ENCODE measurements around the gene GRIA1. TPM values are rescaled to one million over a fixed set of nuclear protein-coding genes. Genes with fewer than 3 reads are reported as not detected.
A peak's percentile ranks its signal among the peaks of the same experiment; 100 is the strongest.

The GRIA1 gene
- total RNA-seq, 1 donor: 1.1 TPM

DNA sequence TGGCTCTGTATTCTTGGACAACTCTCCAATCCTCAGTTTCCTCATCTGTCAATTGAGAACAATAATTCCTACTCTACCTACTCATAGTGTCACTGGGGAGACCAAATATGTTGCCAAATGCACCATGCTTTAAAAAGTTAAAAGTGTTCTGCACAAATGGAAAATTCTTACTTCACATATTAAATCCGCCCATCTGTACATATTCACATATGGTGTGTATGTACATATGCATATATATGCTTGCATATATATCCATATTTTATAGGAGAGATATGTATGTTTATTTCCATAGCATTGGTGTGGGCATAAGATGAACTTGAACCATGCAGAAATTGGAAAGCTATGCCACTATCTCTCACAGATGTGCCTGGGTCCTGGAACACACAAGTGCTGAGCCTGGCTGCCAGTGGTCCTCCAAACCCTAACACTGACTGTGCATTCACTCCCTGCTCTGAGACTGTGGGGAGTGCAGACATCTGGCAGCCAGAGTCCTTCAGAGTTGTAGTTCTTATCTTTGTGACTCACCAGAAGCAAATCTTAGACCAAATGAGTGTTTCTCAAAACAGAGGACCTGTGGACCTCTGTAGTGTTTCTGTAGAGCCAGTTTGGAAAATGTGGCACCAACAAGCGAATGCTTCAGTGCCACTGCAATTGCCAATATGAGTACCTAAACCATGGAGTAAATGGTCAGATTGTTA is 168.7 kb downstream of the GRIA1 start:
- Histone ChIP-seq H3K27me3 (ENCODE audit: insufficient read depth, low read length) (no peaks in the 10 kb centered on the region), H2AFZ (ENCODE audit: low read length) (no peak overlapping the region), H3K4me1 (ENCODE audit: insufficient read depth, low read length) (peaks cover 13% of the 10 kb centered on the region), H4K20me1 (ENCODE audit: insufficient read depth, low read length) (no peaks in the 10 kb centered on the region), H3K4me3 (ENCODE audit: insufficient read depth, low read length) (no peak overlapping the region), H3K79me2 (ENCODE audit: insufficient read depth, low read length) (no peaks in the 10 kb centered on the region), H3K36me3 (ENCODE audit: insufficient read depth, low read length) (no peaks in the 10 kb centered on the region), H3K4me2 (ENCODE audit: insufficient read depth, low read length) (no peak overlapping the region), H3K9me3 (ENCODE audit: low read depth, low read length) (no peaks in the 10 kb centered on the region), H3K27ac (ENCODE audit: low read depth, low read length) (no peak overlapping the region)
- peak; percentile 41 for DNase-seq (ENCODE audit: insufficient read length, low spot score, missing footprints)
- TF ChIP-seq, protein P1, sequence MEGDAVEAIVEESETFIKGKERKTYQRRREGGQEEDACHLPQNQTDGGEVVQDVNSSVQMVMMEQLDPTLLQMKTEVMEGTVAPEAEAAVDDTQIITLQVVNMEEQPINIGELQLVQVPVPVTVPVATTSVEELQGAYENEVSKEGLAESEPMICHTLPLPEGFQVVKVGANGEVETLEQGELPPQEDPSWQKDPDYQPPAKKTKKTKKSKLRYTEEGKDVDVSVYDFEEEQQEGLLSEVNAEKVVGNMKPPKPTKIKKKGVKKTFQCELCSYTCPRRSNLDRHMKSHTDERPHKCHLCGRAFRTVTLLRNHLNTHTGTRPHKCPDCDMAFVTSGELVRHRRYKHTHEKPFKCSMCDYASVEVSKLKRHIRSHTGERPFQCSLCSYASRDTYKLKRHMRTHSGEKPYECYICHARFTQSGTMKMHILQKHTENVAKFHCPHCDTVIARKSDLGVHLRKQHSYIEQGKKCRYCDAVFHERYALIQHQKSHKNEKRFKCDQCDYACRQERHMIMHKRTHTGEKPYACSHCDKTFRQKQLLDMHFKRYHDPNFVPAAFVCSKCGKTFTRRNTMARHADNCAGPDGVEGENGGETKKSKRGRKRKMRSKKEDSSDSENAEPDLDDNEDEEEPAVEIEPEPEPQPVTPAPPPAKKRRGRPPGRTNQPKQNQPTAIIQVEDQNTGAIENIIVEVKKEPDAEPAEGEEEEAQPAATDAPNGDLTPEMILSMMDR (IDR thresholded peaks at IDR 0.05; ENCODE audit: extremely low read depth, low read depth, low read length): no peak

DNA sequence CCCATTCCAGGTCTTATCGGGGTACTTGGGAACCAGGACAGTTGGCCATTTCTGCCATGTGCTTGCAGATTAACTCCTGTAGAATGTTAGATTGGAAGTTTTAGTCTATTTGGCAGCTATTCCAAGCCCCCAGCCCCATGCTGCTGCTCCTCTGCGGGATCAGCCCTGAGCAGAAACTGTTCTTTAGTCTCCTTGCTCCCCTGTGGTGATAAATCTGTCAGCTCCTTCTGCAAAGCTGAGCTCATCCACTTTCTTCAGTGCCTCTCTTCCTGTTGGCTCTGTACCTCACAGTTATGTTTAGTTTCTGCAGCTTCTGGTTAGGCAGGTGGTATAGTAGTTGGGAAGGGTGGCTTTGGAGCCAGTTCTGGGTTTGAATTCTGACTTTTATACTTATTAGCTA is 170.4 kb downstream of the GRIA1 start:
- Histone ChIP-seq H3K9me3 (ENCODE audit: low read depth, low read length) (no peaks in the 10 kb centered on the region), H2AFZ (ENCODE audit: low read length) (no peak overlapping the region), H3K4me1 (ENCODE audit: insufficient read depth, low read length) (peaks cover 9% of the 10 kb centered on the region), H3K27me3 (ENCODE audit: insufficient read depth, low read length) (no peaks in the 10 kb centered on the region), H3K79me2 (ENCODE audit: insufficient read depth, low read length) (no peaks in the 10 kb centered on the region), H3K4me2 (ENCODE audit: insufficient read depth, low read length) (no peak overlapping the region), H3K27ac (ENCODE audit: low read depth, low read length) (no peak overlapping the region), H4K20me1 (ENCODE audit: insufficient read depth, low read length) (no peaks in the 10 kb centered on the region), H3K36me3 (ENCODE audit: insufficient read depth, low read length) (no peaks in the 10 kb centered on the region), H3K4me3 (ENCODE audit: insufficient read depth, low read length) (no peak overlapping the region)
- DNase-seq (ENCODE audit: insufficient read length, low spot score, missing footprints): no peak
- TF ChIP-seq, protein P1 (IDR thresholded peaks at IDR 0.05; ENCODE audit: extremely low read depth, low read depth, low read length): no peak

DNA sequence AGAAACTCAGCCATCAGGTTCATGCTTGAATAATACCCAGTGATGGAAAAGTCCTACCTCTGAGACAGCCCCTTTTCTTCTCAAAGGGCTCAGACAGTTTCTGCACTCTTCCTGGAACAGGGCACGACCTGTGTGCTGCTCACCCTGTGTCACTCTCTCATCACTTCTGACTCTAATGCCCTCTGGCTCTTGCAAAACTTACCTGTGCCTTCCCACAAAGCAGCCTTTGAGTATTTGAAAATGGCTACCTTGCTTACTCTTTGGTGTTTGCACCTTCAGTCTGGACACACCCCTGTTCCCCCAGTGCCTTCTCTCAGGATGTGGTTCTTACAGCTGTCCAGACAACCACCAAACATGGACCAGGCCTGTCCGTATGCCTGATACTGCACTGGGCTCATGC is 171.4 kb downstream of the GRIA1 start:
- H3K4me1 ChIP-seq (ENCODE audit: insufficient read depth, low read length): peaks cover 9% of the 10 kb centered on the region
- no peaks in the 10 kb centered on the region for H4K20me1 ChIP-seq (ENCODE audit: insufficient read depth, low read length)
- no peaks in the 10 kb centered on the region for H3K27me3 ChIP-seq (ENCODE audit: insufficient read depth, low read length)
- TF ChIP-seq, protein P1 (IDR thresholded peaks at IDR 0.05; ENCODE audit: extremely low read depth, low read depth, low read length): no peak
- H3K4me2 ChIP-seq (ENCODE audit: insufficient read depth, low read length): no peak overlapping the region
- H3K79me2 ChIP-seq (ENCODE audit: insufficient read depth, low read length): no peaks in the 10 kb centered on the region
- H3K36me3 ChIP-seq (ENCODE audit: insufficient read depth, low read length): no peaks in the 10 kb centered on the region
- H3K27ac ChIP-seq (ENCODE audit: low read depth, low read length): no peak overlapping the region
- no peaks in the 10 kb centered on the region for H3K9me3 ChIP-seq (ENCODE audit: low read depth, low read length)
- no peak overlapping the region for H2AFZ ChIP-seq (ENCODE audit: low read length)
- H3K4me3 ChIP-seq (ENCODE audit: insufficient read depth, low read length): no peak overlapping the region
- DNase-seq (ENCODE audit: insufficient read length, low spot score, missing footprints): no peak

DNA sequence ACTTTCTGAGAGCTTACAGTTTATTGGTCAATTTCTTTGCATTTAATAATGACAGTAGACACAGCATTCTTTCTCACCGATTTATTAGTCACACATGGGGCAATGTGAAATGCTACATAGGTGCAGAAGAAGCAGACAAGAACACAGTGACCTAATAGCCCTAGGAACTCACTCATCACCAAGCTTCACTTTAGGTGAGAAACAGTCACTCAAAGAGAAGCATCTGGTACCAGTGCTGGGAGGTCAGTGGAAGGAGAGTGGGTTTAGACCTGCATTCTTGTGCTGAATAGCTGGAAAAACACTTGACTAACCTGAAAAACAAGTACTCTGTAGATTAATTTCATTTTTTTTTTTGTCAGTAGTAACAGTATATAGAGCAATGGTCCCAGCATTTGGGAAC is 179.6 kb downstream of the GRIA1 start:
- TF ChIP-seq, protein P1 (IDR thresholded peaks at IDR 0.05; ENCODE audit: extremely low read depth, low read depth, low read length): no peak
- H3K36me3 ChIP-seq (ENCODE audit: insufficient read depth, low read length): no peaks in the 10 kb centered on the region
- H3K4me1 ChIP-seq (ENCODE audit: insufficient read depth, low read length): peaks cover 7% of the 10 kb centered on the region
- H2AFZ ChIP-seq (ENCODE audit: low read length): no peak overlapping the region
- no peaks in the 10 kb centered on the region for H3K79me2 ChIP-seq (ENCODE audit: insufficient read depth, low read length)
- no peak overlapping the region for H3K4me2 ChIP-seq (ENCODE audit: insufficient read depth, low read length)
- no peak overlapping the region for H3K27ac ChIP-seq (ENCODE audit: low read depth, low read length)
- DNase-seq (ENCODE audit: insufficient read length, low spot score, missing footprints): no peak
- no peaks in the 10 kb centered on the region for H3K27me3 ChIP-seq (ENCODE audit: insufficient read depth, low read length)
- no peaks in the 10 kb centered on the region for H4K20me1 ChIP-seq (ENCODE audit: insufficient read depth, low read length)
- no peak overlapping the region for H3K4me3 ChIP-seq (ENCODE audit: insufficient read depth, low read length)
- H3K9me3 ChIP-seq (ENCODE audit: low read depth, low read length): no peaks in the 10 kb centered on the region

All from osteoblast (primary cell).